GM18519 (cell line): ENCODE measurements around the gene CCDC3.
"Not testable (repeated sequence)": the region's sequence is repeated elsewhere in the genome, so short reads cannot be mapped to it uniquely, and the experiment has no call there.

Source experiments
- ATAC-seq: cut with Tn5 transposase; IDR thresholded peaks from one replicate; pipeline ENCODE4 v1.9.1; 2021; ENCODE audit warnings: mild to moderate bottlenecking, moderate library complexity; ENCODE audit not compliant: unreplicated experiment, low FRiP score

The CCDC3 gene

DNA sequence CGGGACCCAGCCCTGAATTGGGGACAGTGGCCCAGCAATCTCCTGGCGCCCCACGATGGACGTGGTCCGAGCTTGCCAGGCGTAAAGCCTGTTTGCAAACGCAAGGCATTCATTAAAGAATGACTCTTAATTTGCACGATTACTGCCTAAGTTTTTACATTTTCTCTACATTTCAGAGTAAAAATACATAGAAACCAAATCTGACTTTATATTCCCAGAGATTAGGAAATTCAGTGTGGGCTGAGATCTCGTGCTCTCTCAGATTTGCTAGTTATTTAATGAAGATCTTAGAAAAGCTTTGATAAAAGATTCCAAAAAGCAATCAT lies 337 bp upstream of the CCDC3 start:
- no peak for ATAC-seq

DNA sequence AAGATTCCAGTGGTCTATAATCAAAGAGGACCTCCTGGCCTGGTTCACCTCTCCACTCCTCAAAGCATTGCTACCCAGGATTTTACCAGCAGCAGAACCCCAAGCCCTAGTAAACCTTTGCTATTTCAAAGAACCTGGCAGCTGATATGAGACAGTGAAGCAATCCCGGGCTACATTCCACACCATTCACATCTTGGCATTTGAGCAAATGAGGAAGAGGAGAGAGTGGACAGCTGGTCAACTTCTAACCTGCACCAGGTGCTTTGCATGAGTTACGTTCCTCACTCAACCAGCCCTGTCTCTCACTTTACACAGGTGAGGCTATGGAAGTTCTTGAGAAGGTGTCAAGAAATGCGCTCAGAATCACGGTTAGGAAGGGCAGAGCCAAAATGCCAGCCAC lies 1.1 kb downstream of the CCDC3 start:
- no peak for ATAC-seq

DNA sequence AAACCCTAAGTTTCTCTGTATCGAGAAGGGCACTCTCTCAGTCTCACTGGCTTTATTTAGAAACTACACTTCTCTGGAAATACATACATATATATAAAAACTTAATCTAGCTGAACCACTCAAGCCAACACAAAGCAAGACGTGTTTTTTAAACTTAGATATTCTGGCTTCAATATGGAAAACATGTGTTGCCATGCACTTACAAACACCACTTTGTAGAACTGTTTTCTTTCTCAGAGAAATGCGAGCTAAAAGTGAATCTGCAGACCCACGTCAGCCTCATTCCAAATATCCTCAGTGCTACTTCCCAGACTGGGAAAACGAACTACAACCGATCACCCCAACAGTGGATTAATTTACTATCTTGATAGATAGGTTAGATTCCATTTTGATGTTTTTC lies 1.7 kb downstream of the CCDC3 start:
- no peak for ATAC-seq

DNA sequence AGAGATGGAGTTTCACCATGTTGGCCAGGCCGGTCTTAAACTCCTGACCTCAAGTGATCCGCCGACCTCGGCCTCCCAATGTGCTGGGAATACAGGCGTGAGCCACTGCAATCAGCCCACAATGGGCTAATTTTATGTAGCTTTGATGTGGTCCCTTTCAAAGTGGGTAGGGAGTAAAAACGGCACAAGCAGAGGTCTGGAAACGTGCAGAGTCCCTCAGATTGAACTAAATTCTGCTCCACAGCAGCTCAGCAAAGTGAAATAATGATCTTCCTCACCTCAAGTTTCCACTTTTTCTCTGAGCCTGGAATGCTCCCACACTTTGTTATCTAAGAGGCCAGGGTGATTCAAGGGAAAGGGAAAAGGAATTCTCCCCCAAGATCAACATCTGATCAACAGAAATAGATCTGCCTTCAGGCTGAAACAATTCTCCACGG lies 6.1 kb downstream of the CCDC3 start:
- ATAC-seq, result no peak

DNA sequence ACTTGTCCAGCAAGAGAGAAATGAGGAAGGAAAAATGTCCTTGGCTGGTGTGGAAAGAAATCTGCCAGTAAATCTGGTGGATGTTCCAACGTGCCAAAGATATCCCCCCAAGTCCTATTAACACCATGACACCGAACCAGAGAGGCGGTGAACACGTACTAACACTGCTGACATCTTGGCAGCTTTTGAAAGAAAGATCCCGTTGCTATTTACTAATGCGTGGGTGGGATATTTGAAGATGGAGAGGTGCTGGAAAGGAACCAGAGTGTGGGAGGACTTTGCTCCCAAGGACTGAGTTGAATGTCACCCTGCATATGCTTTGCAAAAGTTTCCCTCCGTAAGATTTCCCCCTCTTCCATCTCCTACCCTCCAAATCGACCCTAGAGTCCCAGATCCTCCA lies 7.9 kb downstream of the CCDC3 start:
- ATAC-seq, result no peak

DNA sequence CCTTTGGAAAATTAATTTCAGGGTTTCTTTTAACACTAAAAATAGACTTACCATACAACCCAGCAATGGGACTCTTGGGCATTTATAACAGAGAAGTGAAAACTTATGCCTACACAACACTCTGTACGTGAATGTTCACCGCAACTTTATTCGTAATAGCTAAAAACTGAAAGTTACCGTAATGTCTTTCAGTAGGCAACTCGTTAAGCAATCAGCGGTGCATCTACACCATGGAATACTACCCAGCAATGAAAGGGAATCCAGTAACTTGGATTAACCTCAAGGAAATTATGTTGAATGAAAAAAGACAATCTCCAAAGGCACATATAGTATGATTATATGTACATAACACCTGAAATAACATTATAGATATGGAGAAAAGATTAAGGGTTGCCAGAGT lies 16.2 kb downstream of the CCDC3 start:
- no peak for ATAC-seq

DNA sequence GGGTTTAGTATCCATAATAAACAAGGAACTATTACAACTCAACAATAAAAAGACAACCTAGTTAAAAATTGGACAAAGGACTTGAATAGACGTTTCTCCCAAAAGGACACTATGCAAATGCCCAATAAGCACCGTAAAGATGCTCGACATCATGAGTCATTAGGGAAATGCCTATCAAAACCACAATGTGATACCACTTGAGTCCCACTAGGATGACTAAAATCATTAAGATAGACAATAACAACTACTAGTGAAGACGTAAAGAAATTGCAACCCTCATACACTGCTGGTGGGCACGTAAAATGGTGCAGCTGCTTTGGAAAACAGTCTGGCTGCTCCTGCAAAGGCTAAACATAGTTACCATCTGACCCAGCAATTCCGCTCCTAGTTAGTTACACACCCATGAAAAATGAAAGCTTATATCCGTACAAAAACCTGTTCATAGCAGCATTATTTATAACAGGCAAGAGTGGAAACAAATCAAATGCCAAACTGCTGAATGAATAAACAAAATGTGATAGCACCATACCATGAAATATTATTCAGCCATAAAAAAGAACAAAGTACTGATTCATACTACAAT lies 17.3 kb downstream of the CCDC3 start:
- no peak for ATAC-seq

DNA sequence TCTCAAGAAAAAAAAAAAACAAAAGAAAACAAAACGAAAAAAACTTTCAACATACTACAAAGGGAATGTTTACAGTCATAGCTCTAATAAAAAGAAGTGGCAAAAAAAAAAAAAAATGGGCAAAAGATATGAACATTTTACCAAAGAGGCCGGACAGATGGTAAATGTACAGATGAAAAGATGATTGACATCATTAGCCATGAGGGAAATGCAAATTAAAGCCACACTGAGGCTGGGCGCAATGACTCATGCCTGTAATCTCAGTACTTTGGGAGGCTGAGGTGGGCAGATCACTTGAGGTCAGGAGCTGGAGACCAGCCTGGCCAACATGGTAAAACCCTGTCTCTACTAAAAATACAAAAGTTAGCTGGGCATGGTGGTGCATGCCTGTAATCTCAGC lies 17.9 kb downstream of the CCDC3 start:
- not testable (repeated sequence) for ATAC-seq

DNA sequence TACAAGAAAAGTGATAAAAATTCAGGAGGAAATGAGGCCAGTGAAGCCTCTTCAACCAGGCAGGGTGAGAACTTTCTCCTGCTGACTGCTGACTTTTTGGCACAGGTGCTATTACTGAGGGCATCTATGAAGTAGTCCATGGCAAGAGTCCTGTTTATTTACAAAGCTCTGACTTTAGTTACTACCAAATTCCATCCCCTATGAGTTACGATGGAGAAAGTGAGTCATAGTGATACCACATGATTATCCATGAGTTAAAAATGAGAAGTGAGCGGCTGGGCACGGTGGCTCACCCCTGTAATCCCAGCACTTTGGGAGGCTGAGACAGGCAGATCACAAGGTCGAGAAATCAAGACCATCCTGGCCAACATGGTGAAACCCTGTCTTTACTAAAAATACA lies 19.9 kb downstream of the CCDC3 start:
- ATAC-seq, result no peak

DNA sequence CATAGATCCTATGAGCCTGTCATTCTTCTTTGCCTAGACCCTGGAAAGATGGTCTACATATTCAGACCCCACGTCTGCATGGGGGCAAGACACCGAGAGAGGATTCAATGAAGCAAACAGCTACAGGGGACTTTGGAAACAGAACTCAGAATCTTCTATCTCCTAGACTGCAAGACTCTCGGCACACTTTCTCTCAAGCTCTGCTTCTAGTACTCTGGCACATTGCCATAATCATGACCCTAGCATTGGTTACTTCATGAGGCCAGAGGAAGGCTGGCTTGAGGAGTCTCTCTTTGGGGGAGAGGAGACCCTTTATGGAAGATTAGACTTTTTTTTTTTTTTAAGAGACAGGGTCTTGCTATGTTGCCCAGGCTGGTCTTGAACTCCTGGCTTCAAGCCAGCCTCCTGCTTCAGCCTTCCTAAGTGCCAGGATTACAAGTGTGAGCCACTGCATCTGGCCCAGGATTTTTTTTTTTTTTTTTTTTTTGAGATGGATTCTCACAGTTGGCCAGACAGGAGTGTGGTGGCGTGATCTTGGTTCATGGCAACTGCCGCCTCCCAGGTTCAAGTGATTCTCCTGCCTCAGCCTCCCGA lies 20.7 kb downstream of the CCDC3 start:
- ATAC-seq, result no peak

DNA sequence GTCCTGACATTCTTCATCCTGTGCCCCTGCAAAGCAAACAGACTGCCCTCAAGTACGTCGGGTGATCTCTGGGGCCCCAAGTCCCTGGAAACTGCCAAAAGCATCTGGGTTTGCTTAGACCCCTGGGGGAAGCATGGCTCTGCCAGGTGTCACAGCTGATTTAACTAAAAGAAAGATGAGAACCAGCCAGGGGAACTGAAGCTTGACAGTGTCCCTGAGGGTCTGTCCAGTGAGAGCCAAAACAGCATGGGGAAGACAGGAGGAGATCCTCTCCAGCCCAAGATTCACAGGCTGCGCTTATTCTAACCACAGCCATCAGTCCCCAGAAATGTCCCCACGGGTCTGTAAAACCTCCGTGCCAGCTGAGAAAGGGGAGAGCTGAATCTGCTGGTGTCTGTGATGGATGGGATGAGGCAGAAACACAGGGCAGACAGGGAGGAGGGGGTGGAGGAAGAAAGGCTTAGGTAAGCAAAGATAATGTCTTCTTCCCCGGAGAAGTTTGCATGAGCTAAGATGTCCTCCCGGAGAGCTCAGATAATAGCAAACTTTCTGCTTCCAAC lies 21.3 kb downstream of the CCDC3 start:
- no peak for ATAC-seq

DNA sequence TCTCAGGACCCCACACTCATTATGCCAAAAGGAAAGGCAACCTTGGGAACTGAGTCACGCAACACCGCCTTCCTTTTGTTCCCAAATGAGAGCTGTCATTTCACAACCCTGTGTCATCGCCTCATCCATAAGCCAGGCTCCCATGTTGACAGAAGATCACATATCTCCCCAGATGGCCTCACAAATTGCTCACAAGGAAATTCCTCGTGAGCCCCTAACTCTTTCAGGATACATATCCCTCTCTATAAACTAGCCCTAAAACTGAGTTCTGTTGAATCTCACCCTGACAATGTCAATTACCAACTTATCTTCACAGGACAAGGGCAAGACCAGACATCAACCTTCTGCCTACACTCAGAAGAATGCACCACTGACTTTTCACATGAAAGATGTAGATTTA lies 22.6 kb downstream of the CCDC3 start:
- no peak for ATAC-seq

DNA sequence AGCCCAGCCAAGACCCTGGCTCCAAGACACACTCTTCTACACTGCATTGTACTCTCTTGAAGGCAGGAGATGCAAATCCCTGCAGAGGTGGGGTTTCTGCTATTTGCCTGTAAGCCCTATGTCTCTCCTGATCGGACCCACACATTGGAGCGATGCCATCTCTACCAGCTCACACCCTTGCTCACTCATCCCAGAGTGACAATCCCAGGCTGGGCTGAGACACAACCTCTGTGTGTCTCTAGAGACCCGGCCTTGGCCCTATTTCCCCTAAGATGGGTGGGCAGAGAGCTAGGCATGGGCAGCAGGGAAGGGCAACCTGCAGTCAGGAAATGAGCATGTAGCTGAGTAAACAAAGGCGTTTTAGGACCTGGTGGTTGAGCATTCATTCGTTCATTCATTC lies 25.6 kb downstream of the CCDC3 start:
- no peak for ATAC-seq

DNA sequence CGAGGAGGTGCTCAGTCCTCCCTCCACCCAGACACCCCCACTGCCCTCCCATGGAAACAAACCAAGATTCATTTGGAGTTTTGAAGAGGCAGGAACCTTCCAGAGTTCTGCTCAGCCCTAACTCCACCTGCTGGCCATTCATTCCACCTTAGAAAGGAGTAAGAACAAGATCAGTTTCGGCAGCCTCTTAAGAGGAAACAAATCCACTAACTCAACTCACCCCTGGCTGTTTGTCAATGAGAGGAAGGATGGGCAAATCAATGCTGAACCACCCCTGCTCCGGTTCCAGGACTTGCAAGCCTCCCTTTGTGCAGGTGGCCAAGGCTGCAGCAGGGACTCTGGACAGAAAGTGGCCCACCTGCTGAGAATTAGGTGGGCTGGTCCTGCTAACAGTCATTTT lies 26.2 kb downstream of the CCDC3 start:
- ATAC-seq, result no peak

DNA sequence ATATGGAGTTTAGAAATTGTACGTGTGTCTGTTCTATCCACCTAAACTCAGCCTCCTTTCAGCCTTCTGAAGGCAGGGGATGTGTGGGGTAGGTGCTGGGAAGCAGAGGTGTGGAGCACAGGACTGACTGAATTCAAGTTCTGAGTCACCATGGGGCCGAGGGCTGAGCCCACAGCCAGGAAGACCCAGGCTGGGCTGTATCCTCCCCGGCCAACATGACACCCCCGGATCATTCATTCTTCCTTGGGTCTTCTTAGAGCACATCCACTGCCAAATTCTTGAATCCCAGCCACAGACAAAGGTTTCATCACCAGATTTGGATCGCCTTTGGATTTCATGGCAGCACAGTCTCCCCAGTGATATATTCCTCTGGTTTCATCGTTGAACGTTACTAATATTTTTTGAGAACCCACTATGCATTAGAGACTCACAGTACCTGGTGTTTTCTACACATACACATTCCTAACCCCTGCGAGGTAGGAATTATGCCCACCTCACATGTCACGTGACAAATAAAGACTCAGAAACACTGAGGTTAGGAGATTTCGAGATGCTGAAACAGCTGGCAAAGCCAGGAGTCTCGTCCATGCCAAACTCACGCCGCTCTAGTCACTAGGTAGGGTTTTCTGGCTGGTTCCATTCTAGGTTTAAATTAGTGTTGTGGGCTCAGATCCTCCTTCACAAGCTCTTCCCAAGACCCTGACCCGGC lies 26.9 kb downstream of the CCDC3 start:
- ATAC-seq, result no peak

DNA sequence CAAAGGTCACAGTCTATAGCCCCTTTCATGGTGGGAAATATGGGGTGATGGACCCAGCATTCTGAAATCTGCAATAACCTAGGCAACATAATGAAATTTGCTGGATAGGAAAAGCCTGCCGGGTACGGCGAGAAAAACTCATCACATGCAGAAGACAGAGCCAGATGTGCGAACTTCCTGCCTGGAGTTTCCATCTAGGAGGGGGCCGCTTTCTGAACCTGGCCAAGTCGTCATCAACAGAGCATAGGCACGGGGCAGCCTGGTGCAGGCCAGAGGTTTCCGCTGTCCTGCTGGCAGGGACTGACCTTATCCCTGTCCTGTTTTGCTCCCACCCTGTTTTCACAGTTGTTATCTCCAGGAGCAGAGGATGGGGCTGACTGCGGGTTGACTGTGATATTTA lies 27.4 kb downstream of the CCDC3 start:
- ATAC-seq, result no peak

DNA sequence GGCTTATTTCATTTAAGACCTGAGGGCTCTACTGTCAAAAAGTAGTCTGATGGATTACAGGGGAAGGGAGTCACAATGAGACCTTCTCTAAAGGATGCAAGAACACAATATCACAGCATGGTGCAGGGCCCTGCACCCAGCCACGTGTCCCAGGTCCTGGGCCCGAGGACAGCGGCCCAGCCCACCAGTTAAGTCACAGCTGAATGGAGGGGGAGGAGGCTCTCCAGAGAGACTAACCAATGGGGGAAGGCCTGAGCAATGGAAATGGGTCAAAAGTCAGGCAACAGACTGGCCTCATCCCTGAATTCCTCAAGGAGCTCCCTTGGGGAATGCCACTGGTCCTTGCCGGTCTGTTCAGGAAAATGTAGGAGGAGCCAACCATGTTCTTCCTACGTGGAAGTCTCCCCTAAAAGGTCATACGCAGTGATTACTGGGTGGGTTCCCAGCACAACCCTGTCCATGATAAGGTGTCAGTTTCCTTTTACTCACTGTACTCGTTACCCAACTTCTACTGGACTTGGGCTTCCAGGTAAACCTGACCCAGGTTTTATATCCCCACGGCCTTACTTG lies 28.3 kb downstream of the CCDC3 start:
- ATAC-seq, result no peak

DNA sequence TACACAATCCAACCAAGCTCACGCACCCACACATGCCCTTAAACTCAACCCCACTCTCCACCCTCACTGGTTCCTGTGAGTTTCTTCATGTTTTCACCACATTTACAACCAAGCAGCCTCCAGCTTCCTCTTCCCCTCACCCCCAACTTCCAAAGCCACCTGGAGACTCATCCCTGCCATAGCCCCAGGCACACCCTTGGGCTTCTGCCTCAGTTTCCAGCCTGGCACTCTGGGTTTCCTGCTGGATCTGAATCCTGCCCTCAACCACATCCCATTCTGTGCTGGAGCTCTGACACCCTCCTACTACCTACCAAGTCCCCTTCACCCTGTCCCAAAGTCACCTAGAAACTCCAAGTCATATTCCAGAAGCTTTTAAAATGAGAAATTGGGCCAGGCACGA lies 29.4 kb downstream of the CCDC3 start:
- ATAC-seq, result no peak

DNA sequence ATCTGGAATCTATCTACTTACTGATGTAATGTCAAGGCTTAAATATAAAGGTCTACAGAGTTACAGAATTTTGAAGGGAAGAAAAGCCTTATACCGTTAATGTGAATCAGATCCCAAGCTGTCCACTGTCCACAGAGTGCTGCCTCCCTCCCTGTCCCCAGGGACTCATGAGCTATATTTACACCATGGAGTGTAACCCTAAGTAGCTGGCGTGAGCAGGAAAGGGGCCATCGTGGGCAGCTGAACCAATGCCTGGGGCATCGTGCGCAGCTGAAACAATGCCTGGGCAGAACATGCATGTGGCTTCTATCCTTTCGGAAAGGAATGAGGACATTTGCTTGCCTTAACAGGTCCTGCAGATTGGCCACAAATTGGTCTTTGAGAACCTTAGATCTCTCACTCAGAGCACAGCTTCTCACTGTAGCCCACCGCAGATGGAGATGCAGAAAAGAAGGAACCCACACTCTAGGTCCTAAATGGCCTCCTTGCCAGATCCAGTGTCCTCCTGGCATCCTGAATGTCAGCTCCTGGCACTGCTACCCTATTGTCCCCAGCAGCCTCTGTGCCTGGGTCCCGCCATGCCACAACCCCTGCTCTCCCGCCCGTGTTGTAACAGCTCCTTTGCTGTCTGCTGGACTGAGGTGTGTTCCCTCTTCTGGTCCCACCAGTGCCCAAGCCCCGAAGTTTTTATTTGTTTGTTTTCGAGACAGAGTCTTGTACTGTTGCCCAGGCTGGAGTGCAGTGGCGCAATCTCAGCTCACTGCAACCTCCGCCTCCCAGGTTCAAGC lies 30.3 kb downstream of the CCDC3 start:
- ATAC-seq, result no peak

DNA sequence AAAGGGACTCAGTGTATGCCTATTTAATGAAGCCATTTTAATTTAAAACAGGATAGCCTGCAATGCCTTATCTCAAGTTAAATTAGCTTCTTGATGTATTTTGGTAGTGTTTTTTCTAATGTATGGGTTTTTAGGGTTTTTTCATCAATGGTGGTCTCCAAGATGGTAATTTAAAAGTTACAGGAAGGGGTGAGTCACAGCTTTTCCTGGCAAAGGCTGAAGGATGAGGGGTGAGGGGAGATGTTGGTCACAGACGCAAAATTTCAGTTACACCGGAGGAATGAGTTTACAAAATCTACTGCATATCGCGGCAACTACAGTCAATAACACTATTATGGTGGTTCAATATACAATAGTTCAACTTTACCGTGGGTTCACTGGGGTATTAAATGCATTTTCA lies 31.6 kb downstream of the CCDC3 start:
- ATAC-seq, result no peak

DNA sequence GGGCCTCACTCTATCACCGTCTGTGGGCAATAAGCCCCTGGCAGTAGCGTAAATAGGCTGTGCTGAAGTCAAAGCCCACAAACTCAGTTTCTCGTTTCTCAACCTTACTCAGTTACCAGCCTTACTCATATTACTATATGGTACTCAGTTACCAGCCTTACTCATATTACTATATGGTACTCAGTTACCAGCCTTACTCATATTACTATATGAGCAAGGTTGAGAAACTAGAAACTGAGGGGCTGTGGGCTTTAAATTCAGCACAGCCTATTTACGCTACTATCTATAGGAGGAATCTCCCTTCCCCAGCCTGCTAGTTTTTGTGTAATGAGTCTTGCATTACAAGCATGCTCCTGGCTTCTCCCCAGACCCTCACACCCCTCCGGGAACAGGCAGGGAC lies 35.4 kb downstream of the CCDC3 start:
- no peak for ATAC-seq
